Gastroesophageal sphincter (tissue), 4 donors: ENCODE data around the gene EIF6. TPM values are rescaled to one million over a fixed set of nuclear protein-coding genes. Genes with fewer than 3 reads are reported as not detected.
A peak's percentile ranks its signal among the peaks of the same experiment; 100 is the strongest.

Source experiments
- ATAC-seq: fragments of 150-250 bp; one replicate; pipeline ENCODE4 v1.9.1; 2016; ENCODE audit warnings: mild to moderate bottlenecking, moderate library complexity
- H3K27ac ChIP-seq, 4 donors: fragments of 200-600 bp; sonication (generic) in 3 of 4; 1 replicate in 3 of 4; 2 replicates in 1 of 4; pipeline ENCODE4 v1.5.1; 2016 to 2019
- H3K27me3 ChIP-seq: fragments of 200-600 bp; sonication (generic); one replicate; pipeline ENCODE4 v1.5.1; 2019
- H3K36me3 ChIP-seq, 2 donors: fragments of 200-600 bp; sonication (generic); one replicate each; pipeline ENCODE4 v1.5.1; 2019; ENCODE audit warnings: control low read depth in 1 of 2
- H3K4me1 ChIP-seq, 3 donors: fragments of 200-600 bp; sonication (generic); 1 replicate in 2 of 3; 2 replicates in 1 of 3; pipeline ENCODE4 v1.5.1; 2016 to 2019; ENCODE audit warnings: control low read depth in 2 of 3
- H3K4me3 ChIP-seq, 2 donors: fragments of 200-600 bp; sonication (generic); one replicate each; pipeline ENCODE4 v1.5.1; 2019; ENCODE audit warnings: mild to moderate bottlenecking in 1 of 2, moderate library complexity in 1 of 2
- H3K9me3 ChIP-seq, 3 donors: fragments of 200-600 bp; sonication (generic); one replicate each; pipeline ENCODE4 v1.5.1; 2017 to 2019; ENCODE audit warnings: control low read depth in 2 of 3
- EP300 ChIP-seq: sonication (generic); formaldehyde crosslinking; IDR thresholded peaks from one replicate; pipeline ENCODE4 v1.6.1; 2017; ENCODE audit warnings: antibody characterized with exemption, mild to moderate bottlenecking
- POLR2A ChIP-seq, 2 donors: fragments of 450-650 bp; IDR thresholded peaks; one replicate each; pipeline ENCODE4 v1.6.1; 2017; ENCODE audit warnings: antibody characterized with exemption in 2 of 2, mild to moderate bottlenecking in 2 of 2, moderate library complexity in 1 of 2
- POLR2AphosphoS5 ChIP-seq: sonication (generic); formaldehyde crosslinking; IDR thresholded peaks from one replicate; pipeline ENCODE4 v1.6.1; 2017; ENCODE audit warnings: antibody characterized with exemption
- WGBS, 2 donors: methylation state at CpG; one replicate each; pipeline ENCODE4 v1.1.5; 2018; ENCODE audit warnings: low coverage in 1 of 2; 5-methylcytosine and 5-hydroxymethylcytosine counted together
- total RNA-seq, 4 donors: library from RNA; depleted of rRNA; stranded (reverse); fragments of >200 nt; gene quantifications; one replicate each; pipeline ENCODE4 v1.1.0, GENCODE V29; 2016
- TF ChIP-seq, protein P1 (sequence below), 4 experiments: fragments of 200-600 bp in 2 of 4; fragments of 450-650 bp in 2 of 4; sonication (generic) in 1 of 4; IDR thresholded peaks; one replicate each; pipeline ENCODE4 v1.5.1; 2017 to 2019; ENCODE audit warnings: antibody characterized with exemption in 4 of 4, mild to moderate bottlenecking in 2 of 4, moderate library complexity in 2 of 4

Gene EIF6
- total RNA-seq, 4 donors from 2014 or later: 66.0 to 92.4 (median 80.8) TPM

DNA sequence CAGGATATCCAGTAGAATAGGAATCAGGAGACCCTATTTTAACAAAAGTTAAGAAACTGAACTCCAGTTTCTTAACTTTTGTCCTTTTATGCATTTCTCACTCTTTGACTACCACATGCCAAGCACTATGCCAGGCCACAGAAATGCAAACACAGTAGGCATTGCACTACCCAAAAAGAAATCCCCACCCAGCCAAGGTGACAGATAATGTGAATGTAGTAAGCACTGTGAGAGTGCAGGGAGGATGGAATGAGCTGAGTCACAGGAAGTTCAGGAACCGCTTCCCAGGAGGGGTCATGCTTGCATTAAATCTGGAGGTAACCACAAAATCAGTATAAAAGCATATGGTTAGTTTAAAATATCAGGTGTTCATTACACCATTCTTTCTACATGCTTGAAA lies 27.7 kb upstream of the EIF6 start:
- ATAC-seq: no peak
- no peak overlapping the region for H3K27ac ChIP-seq
- WGBS, 2 donors: 50% methylated on average over 1 of the region's 1 CpG; no CpG with 5 or more reads in 1 of the 2 donors
- H3K27me3 ChIP-seq: no peaks in the 10 kb centered on the region
- TF ChIP-seq, protein P1, sequence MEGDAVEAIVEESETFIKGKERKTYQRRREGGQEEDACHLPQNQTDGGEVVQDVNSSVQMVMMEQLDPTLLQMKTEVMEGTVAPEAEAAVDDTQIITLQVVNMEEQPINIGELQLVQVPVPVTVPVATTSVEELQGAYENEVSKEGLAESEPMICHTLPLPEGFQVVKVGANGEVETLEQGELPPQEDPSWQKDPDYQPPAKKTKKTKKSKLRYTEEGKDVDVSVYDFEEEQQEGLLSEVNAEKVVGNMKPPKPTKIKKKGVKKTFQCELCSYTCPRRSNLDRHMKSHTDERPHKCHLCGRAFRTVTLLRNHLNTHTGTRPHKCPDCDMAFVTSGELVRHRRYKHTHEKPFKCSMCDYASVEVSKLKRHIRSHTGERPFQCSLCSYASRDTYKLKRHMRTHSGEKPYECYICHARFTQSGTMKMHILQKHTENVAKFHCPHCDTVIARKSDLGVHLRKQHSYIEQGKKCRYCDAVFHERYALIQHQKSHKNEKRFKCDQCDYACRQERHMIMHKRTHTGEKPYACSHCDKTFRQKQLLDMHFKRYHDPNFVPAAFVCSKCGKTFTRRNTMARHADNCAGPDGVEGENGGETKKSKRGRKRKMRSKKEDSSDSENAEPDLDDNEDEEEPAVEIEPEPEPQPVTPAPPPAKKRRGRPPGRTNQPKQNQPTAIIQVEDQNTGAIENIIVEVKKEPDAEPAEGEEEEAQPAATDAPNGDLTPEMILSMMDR (IDR thresholded peaks at IDR 0.05): no peak
- no peak for TF ChIP-seq POLR2A (IDR thresholded peaks at IDR 0.05)
- no peak for TF ChIP-seq EP300
- TF ChIP-seq POLR2AphosphoS5: no peak
- no peak overlapping the region for H3K4me3 ChIP-seq
- peaks cover 4 to 17% (median 5%) of the 10 kb centered on the region in 3 donors for H3K4me1 ChIP-seq
- H3K36me3 ChIP-seq: peaks cover 0 to 44% of the 10 kb centered on the region in 2 donors
- H3K9me3 ChIP-seq: no peaks in the 10 kb centered on the region

DNA sequence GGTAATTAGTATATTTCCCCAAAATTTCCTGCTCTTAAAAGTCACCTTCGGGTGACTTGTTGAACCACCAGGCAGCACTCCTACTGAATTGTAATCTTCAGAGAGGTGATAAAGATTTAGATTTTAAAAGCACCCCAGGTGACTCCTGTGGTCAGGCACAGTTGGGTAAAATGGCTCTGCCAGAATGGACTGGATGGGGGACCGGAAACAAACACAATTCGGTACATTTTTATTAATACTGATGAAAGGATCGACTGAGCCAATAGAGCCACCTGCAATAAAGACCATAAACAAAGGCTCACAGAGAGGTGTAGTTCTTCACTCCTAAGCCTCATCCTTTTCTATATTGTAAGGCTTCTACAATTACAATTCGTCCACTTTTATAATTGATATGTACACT lies 27.2 kb upstream of the EIF6 start:
- H3K27me3 ChIP-seq: no peaks in the 10 kb centered on the region
- TF ChIP-seq, protein P1 (IDR thresholded peaks at IDR 0.05): no peak
- TF ChIP-seq POLR2A (IDR thresholded peaks at IDR 0.05) (no peak), POLR2AphosphoS5 (no peak), EP300 (no peak)
- no peak overlapping the region for H3K4me3 ChIP-seq
- H3K27ac ChIP-seq: no peak overlapping the region
- peaks cover 0 to 44% of the 10 kb centered on the region in 2 donors for H3K36me3 ChIP-seq
- H3K4me1 ChIP-seq: peaks cover 6 to 22% (median 10%) of the 10 kb centered on the region in 3 donors
- H3K9me3 ChIP-seq: no peaks in the 10 kb centered on the region
- WGBS, 2 donors: 93 to 98% methylated on average over 5 of the region's 5 CpGs
- no peak for ATAC-seq

DNA sequence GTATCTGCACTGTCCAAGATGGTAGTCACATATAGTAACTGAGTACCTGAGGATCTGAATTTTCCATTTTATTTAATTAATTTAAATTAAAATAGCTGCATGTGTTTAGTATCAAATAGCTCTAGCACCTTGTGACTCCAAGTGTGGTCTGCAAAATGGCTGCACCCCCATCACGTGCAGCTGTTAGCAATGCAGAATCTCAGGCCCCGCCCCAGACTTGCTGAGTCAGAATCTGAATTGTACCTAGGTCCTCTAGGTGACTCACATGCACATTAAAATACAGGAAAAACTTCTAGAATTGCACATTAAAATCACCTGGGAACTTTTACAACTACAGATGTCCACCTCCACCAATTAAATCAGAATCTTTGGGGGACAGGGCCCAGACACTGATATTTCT lies 26.8 kb upstream of the EIF6 start:
- H3K4me3 ChIP-seq: no peak overlapping the region
- H3K4me1 ChIP-seq: peaks cover 6 to 26% (median 10%) of the 10 kb centered on the region in 3 donors
- TF ChIP-seq, protein P1 (IDR thresholded peaks at IDR 0.05): no peak
- TF ChIP-seq POLR2AphosphoS5 (no peak), POLR2A (IDR thresholded peaks at IDR 0.05) (no peak), EP300 (no peak)
- no peak for ATAC-seq
- no peaks in the 10 kb centered on the region for H3K27me3 ChIP-seq
- no peaks in the 10 kb centered on the region for H3K9me3 ChIP-seq
- no peak overlapping the region for H3K27ac ChIP-seq
- WGBS, 2 donors: 71 to 93% methylated on average over 1 to 2 of the region's 2 CpGs
- peaks cover 0 to 45% of the 10 kb centered on the region in 2 donors for H3K36me3 ChIP-seq

DNA sequence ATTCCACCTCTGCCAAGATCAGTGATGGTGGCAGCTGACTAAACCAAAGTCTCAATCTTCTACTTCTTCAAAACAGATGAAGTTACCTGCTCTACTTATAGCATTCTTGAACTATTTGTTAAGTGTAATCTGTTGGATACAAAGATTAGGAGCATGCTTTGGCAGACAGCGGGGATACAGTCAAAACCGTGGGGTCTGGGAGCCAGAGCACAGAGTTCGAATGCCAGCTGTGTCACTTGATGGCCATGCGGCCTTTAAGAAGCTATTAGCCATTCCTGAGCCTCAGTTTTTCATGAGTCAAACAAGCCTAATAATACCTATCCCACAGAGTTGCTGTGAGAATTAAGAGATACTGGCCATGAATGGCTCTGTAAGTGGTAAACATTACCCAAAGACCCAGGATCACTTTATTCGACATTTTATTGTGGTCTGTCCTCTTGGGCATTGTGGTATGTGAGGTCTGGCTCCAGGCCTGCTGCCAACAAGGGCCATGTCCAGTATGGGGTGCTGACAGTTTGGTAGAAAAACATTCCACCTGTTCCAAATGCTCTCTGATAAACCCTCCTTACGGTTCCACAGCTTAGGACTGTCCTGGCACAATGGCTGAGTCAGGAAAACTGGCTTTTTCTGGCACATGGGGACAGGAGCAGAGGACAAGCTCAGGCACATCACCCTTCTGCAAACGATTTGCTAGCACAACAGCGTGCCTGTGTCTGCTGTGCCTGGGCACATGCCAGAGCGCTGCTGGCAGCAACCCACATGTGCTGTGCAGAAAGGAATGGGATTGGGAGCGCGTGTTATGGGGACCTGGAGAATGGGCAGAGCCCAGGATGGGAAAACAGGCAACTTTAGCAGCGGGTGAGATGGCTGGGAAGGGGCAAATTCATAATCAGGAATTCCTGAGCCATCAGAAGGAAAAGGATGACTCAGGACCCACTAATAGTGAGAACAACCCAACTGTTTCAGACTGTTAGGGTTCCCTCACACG lies 23.4 kb upstream of the EIF6 start:
- Histone ChIP-seq H3K36me3 (peaks cover 0 to 23% of the 10 kb centered on the region in 2 donors), H3K27ac (peak overlapping the region in 3 of 4 donors; percentile 51 to 61 (median 58)), H3K27me3 (no peaks in the 10 kb centered on the region), H3K4me1 (peaks cover 6 to 54% (median 20%) of the 10 kb centered on the region in 3 donors), H3K9me3 (no peaks in the 10 kb centered on the region), H3K4me3 (no peak overlapping the region)
- ATAC-seq: peak; percentile 57
- TF ChIP-seq POLR2AphosphoS5 (peak; percentile 69), EP300 (no peak)
- TF ChIP-seq, protein P1 (IDR thresholded peaks at IDR 0.05): no peak
- 54 to 58% methylated on average over 2 to 10 of the region's 13 CpGs for WGBS, 2 donors
